Stimulated activated CD8-positive, alpha-beta memory T cell treated with anti-CD3 and anti-CD28 coated beads, Interleukin-7, amount 100 ng/mL, for 24 hours (primary cell): Measurements from ENCODE around the gene LHFPL6.
"Not testable (repeated sequence)": the region's sequence is repeated elsewhere in the genome, so short reads cannot be mapped to it uniquely, and the experiment has no call there.

Experiments
- DNase-seq: peaks from one replicate; pipeline ENCODE4 v3.0.0-alpha.2; 2020; ENCODE audit warnings: low read depth

The LHFPL6 gene

DNA sequence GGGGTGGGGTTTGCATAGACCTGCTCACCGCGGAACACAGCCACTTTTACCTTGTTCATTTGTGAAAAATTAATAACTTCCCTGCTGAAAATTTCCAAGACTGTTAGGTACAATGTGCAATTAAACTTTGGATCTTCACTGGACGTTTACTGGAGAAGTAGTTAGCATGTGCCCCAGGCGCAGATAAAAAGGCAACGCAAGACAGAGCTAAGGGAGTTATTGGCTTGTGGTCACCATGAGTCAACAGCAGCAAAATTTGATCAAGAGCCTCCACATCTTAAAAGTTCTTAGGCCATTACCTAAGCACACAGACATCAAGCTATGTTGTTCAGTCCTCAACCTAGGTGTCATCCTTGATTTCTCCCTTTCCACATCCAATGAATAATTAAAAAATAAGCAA, 257.0 kb downstream of the LHFPL6 start:
- no peak for DNase-seq

DNA sequence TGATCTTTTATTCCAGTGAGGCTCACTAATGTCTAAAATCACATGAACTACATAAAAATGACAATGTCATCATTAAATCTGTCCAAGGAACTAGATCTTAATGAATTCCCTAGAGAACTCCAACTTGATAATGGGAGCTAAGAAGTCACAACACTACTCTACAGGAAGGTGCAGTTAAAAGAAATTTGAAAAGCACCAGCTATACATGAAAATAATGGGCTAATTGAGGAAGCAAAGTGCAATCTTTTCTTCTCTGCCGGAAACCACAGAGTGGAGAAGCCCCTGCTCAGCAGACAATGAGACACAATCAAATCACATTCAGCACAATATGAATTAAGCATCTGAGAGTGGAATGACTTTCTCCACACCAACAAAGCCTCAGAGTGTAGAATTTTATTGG, 261.7 kb downstream of the LHFPL6 start:
- no peak for DNase-seq

DNA sequence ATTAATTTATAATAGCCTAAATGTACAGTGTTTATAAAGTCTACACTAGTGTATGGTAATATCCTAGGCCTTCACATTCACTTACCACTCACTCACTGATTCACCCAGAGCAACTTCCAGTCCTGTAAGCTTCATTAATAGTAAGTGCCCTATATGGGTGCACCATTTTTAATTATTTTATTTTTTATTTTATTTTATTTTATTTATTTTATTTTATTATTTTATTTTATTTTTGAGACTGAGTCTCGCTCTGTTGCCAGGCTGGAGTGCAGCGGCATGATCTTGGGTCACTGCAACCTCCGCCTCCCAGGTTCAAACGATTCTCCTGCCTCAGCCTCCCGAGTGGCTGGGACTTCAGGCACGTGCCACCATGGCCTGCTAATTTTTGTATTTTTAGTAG, 264.9 kb downstream of the LHFPL6 start:
- DNase-seq: not testable (repeated sequence)

DNA sequence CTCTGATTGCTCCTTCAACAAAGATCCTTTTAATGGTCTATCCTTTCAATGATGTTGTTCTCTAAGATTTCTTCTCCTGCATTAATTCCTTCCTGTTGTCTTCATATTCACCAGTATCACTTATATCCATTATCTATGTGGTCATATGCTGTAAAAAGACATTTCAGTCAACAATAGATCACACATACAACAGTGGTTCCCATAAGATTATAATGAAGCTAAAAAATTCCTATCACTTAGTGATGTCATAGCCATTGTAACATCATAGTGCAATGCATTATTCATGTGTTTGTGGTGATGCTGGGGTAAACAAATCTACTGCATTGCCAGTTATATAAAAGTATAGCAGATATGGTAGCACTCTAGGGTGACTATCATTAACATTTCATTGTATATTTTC, 266.1 kb downstream of the LHFPL6 start:
- no peak for DNase-seq

DNA sequence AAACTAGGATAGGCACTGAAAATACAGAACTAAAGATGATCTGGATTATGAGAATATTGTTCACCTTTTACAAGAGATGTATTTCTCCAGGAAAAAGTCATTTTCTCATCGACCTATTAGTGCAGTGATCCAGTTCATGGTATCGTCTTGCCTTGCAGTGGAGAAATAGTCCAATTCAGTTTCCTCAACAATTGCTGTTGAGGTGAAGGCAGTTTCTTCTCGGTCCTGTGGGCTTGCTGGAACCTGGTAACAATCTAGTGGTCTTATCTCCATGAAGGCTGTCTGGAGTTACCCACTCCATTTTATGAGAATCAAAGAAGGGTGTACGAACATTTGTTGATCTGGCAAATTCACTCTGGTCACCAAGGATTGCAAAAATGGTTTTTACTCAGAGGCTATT, 266.8 kb downstream of the LHFPL6 start:
- DNase-seq: no peak

DNA sequence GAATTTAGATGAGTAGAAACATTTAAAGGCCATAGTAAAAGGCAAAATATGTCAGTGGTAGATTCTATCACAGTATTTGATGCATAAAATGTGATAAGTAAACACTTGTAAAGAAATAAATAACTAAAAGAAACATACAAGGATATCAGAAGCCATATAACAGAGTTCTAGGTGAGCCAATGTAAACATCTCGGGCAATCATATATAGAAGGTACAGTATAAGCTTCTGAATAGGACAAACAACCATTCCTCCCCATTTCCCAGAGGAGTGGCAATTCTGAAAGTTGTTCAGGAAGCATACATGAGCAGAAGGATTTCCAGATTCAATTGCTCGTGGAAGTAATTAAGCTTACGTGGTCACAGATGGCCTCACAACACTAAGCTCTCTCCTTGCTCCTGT, 267.3 kb downstream of the LHFPL6 start:
- DNase-seq: no peak

DNA sequence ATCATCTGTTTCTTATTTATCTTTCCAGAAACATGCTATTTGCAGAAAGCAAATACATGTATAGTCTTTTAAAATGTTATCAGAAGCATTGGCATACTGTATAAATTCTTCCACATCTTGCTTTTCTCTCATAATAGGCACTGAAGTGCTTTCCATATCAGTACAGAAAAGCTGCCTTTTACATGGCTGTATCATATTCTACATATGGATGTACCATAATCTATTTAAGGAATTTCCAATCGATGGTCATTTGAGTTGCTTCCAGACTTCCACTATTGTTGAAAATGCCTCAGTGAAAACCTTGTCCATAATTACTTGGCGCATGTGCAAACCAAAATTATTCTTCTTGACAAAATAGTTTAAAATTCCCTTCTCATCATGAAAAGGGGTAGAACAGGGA, 272.5 kb downstream of the LHFPL6 start:
- DNase-seq: no peak

DNA sequence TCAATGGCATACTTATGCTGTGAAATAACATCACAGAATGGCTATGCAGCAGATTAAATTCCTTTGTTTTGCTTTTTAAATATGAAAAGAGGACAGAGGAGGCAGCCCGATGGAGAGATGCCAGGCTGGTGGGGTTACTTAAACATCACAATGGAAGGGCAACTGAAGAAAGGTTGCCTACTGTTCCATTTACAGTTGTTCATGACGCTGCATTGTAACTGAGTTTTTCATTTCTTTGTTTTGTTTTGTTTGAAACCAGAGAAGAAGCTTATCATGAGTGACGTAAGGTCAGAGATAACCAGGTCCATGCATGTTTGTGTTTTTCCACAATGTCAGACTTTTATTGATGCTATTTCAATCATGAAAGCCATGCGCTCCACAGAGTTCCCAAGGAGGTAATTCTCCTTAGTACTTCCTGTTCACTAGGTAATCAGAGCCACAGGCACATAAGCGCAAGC, 273.8 kb downstream of the LHFPL6 start:
- no peak for DNase-seq

DNA sequence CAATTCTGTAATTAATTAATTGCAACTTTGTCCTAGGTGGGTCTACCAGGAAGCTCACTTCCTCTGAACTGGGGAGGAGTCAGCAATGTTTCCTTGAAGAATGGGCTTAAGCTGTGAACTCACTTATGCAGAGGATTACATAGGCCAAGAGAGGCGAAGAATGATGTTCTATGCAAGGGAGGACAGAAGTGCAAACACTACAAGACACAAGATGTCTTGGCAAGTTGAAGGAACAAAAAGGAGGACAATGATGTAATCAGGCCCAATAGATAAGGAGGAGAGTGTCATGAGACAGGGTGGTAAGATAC, 275.9 kb downstream of the LHFPL6 start:
- no peak for DNase-seq

DNA sequence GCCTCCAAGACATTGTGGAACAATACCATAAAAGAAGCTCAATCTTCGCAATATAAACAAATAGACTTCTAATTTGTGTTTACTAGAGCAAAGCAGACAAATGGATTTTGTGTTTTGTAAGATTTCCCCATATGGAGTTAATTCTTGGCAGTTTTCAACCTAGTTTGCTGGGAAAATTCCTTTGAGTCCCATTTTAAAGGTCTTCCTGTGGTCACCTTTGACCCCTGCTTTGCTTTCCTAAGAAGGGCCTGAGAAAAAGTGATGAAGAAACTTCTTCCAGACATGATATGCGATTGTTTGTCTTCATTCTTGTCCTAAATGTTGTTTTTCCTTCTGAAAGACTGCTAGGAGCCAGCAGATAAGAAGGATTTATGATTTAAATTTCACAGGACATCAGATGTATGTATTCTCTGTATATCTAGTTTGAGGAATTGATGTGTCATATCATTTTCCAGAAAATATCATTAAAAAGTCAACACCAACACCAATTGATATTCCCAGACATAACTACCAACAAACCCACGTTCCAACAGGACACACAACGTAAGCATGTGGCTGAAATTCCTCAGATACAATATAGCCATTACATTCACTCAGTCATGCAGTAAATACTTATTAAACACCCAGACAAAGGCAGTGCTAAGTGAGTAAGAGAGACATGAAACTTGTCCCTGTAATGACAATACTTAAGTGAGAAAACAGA, 276.4 kb downstream of the LHFPL6 start:
- no peak for DNase-seq

DNA sequence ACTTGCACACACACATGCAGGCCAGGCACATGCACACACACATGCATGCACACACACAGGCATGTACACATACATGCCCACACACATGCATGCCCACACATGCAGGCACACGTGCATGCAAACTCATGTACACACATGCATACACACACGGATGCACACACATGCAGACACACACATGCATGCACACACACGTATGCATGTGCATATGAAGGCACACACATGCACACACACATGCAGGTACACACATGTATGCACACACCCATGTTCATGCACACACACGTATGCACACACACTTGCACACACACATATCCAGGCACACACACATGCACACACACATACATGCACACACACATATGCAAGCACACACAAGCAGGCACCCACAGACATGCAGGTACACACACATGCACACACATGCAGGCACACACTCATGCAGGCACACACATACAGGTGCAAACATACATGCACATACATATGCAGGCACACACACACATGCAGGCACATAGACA, 278.1 kb downstream of the LHFPL6 start:
- DNase-seq: no peak

DNA sequence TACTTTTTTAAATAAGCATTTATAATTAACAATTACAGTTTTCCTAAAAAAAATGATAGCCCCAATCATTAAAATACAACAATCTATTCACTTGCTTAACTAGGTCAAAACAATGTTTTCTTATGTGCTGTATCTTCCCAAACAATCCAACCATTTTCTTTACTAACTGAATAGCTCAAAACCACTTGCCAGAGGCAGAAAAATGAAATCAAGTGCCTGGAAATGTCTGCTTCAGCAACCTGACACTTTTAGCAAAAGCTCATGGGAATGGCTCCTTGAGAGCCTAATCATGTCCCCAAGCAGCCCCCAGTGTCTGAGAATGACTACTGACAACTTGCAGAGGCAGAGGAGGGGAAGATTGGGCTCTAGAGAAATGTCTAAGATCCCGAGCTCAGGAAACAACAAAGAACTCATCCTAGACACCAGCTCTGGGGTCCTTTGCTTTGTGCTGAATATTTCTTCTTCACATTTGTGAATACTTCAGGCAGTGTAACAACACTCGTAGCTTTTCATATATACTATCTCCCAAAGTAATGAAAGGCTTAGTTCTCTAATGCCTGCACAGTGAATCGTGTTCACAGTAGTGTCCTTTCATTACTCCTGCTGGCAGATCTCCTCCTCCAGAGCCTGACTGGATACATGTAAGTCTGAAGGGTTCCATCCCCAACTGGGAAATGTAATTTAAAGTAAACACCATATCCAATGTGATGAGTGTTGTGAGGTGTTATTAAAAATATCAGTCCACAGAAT, 280.0 kb downstream of the LHFPL6 start:
- DNase-seq: no peak

DNA sequence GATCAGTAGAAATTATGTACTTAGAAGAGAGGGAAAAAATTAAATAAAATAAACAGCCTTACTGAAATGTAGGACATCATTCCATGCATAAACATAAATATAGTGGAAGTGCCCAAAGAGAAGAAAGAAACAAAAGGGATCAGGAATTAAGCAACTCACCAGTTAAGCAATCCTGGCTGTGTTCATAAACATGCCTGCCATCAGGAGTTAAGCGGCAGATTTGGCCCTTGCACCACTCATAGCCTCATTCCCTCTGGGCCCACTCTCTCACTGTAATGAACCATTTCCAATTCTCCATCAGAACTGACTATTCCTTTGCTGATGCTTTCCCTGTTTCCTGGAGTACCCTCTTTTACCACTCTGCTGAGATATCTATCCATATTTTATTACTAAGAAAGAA, 281.4 kb downstream of the LHFPL6 start:
- no peak for DNase-seq

DNA sequence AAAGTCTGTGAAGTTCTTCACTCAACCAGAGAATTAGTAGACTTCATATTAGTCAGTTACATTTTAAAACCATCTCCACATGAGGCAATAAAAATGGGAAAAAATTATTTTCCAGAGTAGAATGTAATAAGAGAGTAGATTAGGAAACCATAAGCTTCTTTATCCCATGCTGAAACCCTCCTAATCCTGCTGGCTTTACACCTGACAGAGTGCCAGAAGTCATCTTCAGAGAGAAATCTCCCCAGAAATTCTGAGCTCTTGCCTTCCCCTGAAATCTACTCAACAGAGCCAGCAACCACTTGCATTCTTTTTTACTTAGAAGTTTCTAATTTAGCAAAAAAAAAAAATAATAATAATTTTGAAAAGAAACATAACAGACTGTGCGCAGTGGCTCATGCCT, 284.8 kb downstream of the LHFPL6 start:
- no peak for DNase-seq

DNA sequence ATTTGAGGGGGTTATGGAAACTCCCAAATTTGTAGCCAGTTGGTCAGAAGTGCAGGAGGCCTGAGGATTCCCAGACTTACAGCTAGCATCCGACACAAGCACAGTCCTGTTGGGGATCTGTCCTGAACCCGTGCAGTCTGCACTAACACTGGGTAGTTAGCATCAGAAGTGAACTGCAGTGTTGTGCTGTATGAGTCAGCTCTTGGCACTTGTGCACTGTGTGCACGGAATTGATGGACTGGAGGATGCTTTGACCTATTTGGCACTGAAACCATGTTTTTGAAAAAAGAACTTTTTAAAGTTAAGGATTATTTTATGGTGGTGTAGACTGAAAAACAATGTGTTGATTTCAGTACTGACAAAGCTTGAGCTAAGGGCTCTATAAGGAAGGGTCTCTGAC, 285.7 kb downstream of the LHFPL6 start:
- DNase-seq: no peak

DNA sequence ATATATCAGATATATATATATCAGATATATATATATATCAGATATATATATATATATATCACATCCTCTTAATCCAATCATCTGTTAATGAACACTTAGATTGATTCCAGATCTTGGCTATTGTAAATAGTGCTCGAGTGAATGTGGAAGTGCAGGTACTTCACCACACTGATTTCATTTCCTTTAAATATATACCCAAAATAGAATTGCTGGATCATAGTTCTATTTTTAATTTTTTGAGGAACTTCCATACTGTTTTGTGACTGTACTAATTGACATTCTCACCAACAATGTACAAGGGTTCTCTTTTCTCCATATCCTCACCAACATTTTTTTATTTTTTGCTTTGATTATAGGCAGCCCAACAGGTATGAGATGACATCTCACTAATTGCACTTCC, 287.2 kb downstream of the LHFPL6 start:
- DNase-seq: no peak

DNA sequence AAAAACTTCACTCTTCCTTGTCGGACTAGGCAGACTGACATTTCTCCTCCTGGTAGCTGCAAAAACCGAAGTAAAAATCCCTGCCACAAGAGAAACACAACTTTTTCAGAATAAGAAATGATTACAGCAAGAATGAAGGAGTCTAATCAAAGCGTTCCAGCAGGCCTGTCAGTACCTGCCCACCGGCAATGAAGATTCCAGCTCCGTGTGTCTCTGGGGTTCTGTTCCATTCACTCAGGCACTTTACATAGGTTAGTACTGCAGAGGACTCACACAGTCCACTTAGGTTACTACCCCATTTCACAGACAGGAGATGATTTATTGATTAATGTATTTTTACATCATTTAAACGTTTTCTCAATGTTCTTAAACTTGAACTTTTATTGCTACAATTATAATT, 289.3 kb downstream of the LHFPL6 start:
- no peak for DNase-seq

DNA sequence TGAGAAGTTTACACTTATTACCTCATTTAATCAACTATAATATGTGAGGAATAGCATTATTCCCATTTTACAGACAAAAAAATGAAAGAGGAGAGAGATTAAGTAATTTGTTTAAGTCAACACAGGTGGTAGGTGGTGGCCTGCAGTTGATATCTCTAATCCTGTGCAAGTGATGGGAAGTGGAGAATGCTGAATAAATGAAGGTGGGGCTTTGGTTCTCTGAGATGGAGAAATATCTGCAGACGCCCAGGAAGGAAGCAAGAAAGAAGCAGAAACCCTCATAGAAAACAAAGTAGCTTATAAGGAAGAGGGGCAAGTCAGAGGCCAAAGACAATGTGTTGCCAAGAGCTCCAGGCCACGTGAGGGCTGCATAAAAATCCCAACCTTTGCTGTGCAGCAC, 290.4 kb downstream of the LHFPL6 start:
- no peak for DNase-seq

DNA sequence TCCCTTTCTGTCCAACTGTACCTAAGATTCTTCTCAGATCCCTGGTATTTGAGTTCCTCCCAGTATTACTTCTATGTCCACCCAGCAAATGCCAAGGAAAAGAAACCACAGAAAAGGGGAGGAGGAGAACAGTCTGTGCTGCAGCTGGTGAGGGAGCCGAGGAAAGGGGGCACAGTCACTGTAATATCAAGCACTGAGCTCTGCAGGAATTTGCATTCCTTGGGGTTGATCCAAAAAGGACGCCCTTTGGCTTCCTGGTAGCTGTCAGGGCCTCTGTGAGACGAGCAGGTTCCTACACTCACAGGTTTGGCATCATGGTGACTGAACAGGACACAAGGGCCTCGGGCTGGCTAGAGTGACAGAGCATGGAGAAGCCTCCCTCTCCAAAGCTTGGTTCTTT, 291.4 kb downstream of the LHFPL6 start:
- no peak for DNase-seq

DNA sequence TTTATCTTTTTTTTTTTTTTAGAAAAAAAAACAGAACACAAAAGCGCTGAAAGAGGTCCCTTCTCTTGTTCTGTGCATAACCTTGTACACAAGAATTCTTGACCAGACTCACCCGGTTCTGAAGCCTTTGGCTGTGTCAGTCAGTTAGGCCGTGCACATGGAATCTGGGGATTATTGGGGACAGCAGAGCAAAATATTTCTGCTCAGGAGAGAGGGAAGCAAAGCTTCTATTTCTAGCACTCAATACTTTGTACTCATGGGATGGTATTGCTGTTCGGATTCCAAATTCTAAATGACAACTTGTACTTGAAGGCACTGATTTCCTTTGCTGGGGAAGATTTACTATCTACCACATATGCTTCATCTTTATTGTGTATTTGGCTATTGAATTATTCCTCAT, 292.0 kb downstream of the LHFPL6 start:
- no peak for DNase-seq

DNA sequence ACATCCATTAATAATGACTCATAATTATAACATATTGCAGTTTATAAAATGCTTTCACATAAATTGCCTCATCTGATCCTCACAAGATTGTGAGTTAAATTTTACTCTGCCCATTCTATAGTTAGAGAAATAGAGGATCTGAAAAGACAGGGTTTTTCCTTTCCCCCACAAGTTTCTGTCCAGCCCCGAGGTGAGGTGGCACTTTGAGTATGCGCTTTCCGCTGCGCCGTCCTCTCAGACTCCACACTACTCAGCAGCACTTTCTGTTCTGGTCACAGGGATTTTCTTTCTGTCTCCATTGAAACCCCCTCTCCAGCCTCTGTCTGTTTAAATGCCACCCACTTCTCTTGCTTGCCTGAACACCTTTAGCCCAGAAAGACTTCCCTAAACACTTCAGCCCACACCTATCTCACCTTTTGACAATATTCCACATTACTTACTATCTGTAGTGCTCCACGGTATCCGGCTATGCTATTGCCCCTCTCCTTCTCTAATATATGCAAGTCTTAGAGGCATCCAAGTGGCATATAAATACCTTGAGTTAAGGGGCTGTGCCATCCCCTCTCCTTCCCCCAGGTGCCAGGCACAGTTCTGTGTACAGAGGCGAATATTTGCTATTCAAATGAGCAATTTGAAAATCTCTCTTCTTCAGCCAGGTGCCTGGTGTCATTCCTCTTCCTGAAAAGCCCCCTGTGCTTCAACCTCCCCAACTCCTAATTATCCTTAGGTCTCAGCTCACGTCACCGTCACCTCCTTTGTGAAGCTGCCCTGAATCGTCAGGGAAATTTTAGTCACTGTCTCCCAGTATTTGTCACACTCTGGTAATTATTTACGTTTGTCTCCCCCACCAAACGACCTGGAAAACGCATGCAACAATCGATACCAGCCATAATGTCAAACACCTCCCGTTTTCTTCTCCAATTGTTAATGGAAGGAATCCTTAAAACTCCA, 296.1 kb downstream of the LHFPL6 start:
- no peak for DNase-seq

DNA sequence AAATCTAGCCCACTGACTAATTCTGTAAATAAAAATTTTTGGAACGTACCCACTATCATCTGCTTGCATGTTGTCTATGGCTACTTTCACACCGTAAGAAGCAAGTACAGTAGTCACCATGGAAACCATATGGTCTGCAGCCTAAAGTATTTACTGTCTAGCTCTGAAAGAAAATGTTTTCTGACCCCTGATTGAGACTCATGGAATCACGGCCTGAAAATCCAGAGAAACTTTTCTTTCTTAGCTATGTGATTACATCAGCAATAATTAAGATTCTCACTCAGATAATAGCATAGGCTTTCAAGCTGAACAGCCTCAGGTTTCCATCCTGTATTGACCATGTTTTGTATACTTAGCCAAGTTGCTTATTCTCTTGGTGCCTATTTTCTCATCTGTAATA, 300.2 kb downstream of the LHFPL6 start:
- no peak for DNase-seq

DNA sequence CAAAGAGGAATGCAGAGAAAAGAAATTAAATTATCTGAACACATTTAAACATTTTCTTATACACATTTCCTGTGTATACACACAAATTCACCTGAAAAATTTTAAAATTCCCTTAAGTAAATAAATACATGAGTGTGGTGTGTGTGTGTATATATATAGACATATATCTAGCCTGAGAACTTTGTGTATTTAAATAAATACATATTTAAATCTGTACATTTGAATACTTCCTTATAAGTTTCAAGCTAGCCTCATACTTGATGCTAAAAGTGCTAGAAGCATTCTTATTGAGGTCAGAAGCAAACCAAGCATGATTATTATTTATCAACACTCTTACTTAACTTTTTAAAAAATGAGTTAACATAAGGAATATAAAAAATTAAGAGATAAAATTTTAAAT, 304.0 kb downstream of the LHFPL6 start:
- no peak for DNase-seq
